Stimulated activated CD4-positive, alpha-beta T cell treated with anti-CD3 and anti-CD28 coated beads, Interleukin-15, amount 100 ng/mL, for 1 hour (primary cell): ENCODE data around the gene GNG2.

Experiments
- DNase-seq, 2 donors: peaks; one replicate each; pipeline ENCODE4 v3.0.0-alpha.2; 2020; ENCODE audit warnings: low read depth in 1 of 2, low spot score in 1 of 2

GNG2 gene

DNA sequence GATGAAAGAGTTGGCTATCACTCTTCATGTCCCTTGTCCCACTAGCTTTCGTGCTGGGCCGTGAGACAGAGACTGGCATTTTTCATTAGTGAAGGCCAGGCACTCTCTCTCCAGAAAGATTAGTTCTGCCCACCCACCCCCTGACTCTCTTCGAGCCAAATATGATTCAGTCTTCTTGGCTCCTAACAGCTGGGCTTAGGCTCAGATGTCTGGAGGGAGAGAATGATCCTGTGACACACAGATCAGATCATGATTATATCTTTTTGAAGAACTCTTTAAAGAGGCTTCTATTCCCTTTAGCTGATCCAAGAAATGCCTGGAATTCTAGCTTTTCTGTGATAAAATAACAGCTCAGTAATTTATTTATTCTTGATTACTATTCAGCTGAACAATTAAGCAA is 5.2 kb upstream of the GNG2 start:
- DNase-seq: no peak

DNA sequence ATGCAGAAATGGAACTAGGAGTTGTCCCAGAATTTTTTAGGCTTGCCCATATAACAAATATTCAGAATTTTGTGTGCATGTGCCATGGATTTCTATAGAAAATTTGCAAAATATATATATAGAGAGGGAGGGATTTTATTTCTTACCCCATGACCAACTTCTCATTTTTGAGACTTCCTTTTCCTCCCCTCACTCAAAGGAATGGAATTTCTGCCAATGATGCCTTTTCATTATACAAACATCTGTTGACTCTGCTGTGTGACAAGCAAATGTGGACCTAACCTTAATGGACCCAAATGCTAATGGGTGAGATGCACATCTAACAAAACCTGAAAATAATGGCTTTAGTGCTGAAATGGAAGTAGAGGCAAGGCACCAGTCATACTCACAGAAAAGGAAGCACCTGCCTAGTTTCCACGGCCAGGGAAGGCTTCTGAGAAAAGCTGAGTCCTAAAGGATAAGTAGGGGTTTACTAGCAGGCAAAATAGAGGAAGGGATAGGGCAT is 3.6 kb upstream of the GNG2 start:
- DNase-seq: no peak

DNA sequence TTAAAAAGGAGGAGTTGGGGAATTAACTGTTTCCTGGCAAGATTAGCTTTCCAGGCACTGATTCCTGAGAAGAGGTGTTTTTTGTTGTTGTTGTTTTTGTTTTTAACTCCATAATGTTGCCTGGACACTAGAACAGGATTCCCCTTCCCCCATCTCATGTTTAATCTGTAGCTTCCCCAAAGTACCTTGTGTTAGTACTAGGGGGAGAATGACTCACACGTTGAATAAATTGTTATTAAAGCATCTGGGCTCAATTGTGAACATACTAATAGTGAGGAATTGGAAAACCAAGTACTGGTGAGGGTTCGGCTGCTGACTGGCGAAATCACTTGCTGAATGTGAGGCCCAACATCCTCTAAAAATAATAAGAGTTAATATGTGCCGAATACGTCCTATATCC is 1.3 kb upstream of the GNG2 start:
- no peak for DNase-seq

DNA sequence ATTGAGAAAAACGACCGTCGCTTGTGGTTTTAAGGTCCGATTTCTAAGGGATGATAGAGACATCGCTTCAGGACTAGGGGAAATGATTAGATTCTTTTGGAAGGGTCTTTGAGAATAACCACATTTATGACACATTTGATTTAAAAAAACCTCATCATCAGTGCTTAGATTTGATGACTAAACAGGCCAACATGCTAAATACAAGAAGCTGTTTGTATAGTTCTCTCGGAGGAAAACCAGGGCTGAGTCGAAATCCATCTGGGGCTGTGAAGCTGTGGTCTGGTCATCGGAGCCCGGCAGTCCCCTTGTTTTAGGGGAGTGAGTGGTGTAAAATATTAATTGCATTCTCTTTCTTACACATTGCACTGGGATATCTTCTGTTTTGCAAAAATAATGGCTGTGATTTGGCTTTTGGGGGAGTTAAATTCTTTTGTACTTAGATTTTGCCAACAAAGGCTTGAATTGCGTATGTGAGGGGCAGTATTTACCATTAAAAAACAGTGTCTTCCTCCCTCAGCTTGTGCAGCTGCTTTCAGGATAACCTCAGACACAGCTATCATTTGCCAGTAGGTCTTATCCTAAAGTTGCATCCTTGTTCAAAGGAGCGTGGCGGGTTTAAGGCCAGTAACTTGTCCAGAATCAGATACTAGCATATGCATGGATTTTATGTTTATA is 550 bp downstream of the GNG2 start:
- no peak for DNase-seq

DNA sequence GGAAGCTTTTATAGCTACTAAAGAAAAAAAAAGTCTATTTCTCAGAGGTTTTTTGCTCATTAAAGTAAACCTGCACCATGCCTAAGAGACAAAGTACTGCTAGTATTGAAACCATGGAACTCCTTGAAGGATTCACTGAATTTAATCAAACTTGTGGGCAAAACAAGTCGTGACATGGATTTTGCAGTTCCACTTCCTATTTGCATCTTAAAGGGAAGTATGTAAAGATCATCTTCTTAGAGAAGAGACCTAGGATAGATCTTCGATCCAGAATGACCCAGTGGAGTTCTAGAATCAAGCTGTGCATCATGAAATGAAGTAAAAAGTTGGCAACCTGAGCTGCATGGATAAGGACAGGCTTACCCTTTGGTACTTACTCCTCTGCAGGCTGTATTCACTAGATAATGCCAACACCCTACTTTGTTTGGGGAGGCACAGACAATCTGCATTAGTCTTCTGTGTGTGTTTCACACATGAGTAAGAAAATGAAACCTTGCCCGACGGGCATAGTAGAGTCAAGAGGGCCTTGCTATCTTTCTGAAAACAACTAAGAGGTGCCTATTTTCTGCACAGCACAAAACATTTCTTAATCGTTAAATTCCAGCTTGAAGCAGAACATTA is 1.9 kb downstream of the GNG2 start:
- no peak for DNase-seq

DNA sequence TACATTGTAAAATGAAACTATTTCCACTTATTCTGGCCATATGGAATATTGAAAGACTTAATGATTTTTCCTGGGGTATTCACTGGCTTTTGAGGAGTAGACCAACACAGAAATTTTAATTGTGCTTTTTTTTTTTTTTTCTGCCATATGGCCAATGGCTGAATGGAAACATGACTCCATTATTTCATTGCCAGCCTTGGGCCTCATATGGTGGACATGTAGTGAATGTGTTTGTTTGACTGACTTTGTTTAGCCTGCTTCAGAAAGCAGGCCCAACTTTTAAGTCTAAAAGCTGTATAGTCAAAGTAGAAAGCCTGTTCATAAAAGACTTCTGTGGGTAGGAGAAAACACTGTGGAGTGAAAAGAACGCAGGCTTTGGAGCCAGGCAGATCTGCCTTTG is 2.4 kb downstream of the GNG2 start:
- DNase-seq: no peak

DNA sequence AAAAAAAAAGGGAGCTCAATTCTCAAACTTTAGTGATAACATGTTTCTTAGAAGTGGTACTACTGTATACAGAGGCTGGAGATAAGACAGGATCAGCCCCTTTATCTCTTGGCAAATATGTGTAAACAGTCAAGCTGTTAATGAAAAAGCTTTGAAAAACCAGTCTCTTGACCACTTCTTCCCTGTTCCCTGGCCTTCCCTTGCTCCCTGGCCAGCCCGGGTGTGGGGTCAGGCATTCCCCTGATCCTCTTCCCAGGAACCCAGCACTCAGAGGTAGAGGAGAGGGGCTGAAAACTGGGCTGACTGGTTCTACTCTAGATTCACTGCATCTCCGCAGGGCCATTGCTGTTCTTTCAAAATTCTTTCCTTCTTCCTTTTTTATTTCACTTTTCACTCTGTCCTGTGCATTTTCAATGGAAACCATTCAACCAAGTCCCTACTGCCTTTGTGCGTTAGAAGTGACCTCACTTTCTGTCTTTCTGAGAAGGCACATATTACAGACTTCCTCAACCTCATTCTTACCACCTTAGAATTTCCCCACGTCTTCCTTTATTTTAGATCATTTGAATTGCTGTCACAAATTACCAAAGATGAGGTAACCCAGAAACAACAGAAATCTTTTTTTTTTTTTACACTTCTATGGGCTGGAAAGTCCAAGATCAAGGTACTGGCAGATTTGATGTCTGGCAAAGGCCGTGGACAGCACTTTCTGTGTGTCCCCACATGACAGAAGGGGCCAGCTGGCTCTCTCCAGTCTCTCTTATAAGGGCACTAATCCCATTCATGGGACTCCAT is 5.7 kb downstream of the GNG2 start:
- DNase-seq: no peak

DNA sequence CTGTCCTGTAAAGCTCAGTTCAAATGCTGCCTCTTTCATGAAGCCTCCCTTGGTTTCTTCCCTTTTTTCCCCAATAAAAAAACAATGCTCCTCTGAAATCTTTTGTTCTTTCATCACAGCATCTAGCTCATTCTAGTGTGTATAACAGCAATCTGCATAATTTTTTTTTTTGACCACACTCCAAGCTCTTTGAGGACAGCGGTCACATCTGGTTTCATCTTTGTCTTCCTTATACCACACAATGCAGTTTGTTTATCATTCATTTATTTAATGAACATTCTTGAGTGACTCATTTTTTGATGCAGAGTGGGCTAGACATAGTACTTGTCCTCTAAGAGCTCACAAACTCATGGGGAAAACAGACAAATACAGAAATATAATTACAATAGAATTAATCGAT is 7.3 kb downstream of the GNG2 start:
- no peak for DNase-seq

DNA sequence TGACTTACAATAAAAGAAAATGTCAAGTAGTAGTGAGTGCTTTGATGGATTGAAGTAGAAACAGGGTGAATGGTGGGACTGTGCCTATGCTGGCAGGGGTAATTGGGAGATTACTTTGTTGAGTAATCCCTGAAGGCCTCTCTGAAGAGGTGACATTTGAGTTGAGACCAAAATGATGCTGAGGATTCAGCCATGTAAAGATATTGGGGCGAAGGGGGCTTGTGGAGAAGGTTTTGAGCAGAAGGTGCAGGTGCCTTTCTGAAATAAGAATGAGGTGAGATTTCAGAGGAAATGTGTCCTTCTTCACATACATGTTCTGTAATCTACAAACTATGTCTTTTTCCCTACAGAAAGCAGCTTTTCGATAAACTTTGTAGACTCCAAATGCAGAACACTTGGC is 8.0 kb downstream of the GNG2 start:
- no peak for DNase-seq

DNA sequence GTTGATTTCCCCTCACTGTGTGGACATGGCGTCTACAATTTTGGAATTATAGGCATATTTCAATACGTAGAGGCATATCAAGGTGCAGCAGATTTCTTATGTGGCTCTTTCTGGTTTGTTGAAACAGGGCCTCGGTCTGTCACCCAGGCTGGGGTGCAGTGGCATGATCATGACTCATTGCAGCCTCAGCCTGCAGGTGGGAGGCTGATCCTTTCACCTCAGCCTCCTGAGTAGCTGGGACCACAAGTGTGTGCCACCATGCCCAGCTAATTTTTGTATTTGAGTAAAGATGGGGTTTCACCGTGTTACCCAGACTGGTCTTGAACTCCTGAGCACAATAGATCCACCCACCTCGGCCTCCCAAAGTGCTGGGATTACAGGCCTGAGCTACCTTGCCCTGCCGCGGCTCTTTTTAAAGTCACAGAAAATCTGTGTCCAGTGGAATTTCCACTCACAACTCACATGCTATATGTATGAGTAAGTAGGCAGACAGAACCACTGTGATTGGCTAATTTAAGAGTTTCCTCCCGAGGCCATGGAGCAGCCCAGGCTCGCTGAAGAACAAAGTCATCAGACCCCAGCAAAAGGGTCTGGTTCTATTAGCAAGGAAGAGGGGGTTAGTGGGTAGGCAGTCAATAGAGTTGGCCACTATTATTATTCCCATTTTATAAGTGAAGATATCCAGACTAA is 9.1 kb downstream of the GNG2 start:
- DNase-seq: peak; percentile 22 to 31

DNA sequence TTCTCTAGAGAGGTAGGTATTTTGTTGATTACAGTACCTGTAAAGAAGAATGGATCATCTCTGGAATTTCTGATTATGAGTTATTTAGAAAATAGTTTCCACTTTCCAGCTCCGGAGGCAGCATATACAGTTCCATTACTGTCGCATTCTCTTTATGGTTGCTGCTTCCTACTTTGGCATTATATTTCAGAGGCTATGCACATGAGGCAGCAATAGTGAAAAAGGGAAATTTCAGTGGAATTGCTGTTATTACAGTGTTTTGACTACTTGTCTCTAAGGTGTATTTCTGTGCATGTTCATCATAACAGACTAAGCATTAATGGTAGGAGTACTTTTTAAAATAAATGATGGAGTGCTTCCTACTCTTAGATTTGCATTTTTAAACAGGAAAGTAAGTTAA is 10.2 kb downstream of the GNG2 start:
- no peak for DNase-seq

DNA sequence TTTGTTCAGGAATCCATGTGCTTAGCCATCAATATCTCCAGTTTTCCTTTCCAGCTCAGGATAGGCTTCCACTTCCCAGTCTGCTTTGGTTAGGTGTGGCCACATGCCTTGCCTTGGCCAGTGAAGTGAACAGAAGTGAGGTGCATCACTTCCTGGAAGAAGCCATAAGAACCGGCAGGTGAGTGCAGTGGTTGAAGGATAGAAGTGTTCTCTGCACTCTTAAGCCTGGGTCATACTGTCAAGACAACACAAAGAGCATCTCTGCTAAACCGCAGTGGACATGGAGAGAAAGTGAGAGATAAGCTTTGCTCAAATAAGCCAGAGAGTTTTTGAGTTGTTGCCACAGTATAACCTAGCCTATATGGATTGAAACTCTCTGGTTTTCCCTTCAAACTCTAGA is 11.4 kb downstream of the GNG2 start:
- no peak for DNase-seq

DNA sequence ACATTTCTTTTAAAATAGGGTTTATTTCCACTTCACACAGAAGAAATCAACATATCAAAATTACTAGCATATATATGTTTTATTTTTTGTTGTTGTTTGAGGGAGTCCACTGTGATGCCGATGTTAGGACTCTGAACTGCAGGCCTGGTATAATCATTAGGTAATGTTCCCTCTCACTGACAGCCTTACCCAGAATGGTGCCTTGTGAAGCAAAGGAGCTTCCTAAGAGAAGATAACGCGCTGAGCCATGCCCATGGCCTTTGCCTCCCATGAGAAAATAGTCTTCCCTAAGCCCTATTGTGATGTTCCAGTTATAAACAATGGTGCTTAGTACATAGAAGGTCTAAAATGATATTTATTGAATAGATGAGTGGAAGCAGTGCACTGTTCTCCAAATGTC is 12.0 kb downstream of the GNG2 start:
- DNase-seq: no peak

DNA sequence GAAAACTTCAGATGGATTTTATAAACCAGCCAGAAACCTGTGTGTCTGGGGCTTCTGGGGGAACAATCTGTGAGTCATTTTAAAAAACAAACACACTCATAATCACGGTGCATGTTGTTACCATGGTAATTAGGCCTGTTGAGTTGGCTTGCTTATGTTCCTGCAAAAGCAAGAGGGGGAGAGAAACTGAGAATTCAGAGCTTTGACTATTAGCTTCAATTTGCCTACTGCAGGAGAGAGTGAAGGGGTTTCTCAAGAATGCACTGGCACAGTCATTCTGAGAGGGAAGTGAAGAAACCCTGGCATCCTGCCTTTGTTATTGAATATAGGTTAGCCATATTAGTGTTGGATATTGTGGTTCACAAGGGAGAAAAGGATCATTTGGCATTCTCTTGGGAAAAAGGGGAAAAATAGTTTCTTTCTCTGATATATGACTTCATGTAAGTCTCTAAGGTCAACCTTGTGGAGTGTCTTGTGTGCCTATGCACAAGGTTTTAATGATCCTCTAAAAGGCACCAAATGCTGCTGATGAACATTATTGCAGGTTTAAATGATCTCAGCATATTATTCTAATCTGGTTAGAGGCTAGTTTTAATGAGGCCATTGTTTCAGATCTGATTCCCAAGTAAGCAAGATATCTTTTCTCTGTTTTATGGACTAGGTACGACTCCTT is 12.9 kb downstream of the GNG2 start:
- DNase-seq: no peak

DNA sequence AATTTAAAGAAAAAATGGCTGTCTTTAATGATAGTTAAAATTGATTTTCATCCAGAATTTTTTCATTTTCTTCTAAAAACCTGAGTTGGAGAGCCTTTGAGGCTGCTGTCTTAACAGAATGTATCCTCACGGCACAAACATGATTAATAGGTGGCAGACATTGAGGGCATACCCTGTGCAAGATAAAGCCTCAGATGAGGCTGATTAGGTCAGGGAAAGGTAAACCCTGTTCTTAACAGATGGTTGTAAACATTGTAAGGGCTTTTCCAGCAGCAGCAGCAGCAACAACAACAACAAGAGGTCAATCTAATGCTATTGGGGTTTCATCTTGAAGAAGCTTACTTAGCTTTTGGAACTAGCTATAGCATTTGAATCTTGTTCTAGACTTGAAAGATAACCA is 17.4 kb downstream of the GNG2 start:
- no peak for DNase-seq

DNA sequence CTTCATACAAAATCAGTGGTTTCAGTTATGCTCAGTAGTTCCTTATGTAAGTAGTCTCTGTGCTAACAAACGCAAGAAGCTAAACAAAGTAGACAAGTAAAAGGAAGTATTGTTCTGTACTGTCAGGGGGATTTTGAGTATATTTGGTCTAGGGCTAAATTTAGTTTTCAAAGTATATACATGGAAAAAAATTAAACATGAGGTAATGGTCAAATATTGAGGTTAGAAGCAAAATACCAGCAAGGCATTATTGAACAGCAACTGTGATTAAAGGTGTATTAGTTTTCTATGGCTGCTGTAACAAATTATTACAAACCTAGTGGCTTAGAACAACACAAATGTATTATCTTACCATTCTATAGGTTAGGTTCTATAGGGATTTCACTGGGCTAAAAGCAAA is 18.8 kb downstream of the GNG2 start:
- DNase-seq: no peak

DNA sequence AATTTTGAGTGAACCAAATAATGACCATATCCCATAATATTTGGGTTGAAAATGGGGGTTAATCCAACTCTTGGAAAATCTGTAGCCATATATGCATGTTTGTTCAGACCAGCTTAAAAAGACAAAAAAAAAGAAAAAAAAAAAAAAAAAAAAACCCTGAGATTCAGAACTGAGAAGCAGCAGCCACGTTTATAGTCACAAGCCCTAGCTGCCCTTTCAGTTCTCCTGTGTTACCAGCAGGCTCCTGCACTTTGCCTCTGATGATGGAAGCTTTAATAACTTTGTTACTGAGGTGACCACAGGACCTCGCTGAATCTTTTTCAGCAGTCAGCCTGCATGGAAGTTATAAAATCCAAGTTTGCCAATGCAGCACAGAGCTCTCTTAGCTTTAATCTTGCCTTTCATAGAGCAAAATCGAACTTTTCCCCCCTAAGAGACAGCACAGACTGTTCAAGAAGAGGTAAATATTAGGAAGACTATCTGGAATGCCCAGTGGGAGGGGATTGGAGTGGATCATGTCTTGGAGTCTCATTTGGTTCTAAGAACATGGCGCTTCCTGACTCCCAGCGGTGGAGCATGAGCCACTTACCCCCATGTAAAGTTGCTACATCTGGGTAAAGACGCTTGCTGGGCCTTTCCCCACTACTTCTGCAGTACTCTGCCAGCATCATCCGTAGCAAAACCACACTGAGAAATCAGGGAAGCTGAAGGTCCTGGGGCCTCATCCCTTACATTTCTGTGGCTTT is 20.6 kb downstream of the GNG2 start:
- no peak for DNase-seq

DNA sequence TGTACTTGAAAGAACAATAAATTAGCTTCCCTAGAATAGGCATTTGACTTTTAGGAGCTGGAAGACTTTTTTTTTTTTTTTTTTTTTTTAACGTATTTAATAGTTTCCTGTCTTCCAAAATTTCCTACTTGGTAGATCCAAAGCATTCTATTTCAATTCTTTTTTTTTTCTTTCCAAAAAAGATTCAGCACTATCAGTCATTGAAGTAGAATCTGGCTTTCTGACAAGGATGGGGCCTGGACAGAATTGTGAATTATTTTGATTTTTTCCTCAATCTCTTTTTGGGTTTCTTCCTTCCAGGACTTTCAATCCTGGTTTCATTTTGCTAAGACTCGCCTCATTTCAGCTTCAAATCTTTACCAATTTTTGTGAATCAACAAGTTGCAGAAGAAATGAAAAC is 21.2 kb downstream of the GNG2 start:
- no peak for DNase-seq

DNA sequence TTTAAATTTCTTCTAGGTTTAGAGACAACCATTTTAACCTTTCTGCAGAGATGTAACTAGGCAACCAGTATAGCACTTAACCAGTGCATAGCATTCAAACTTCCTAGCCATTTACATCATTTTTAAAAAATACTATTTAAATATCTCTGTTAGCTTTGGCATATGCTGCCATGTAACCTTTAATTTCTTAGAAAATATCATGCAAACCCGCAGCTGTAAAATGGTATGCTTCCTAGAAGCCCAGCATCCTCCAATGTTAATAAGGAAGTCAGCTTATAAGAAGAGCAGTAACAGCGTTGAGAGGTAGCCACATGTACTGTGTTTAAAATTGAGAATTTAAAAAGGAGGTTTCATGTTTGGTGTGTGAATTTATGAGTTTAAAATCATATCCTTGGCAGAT is 22.8 kb downstream of the GNG2 start:
- DNase-seq: no peak

DNA sequence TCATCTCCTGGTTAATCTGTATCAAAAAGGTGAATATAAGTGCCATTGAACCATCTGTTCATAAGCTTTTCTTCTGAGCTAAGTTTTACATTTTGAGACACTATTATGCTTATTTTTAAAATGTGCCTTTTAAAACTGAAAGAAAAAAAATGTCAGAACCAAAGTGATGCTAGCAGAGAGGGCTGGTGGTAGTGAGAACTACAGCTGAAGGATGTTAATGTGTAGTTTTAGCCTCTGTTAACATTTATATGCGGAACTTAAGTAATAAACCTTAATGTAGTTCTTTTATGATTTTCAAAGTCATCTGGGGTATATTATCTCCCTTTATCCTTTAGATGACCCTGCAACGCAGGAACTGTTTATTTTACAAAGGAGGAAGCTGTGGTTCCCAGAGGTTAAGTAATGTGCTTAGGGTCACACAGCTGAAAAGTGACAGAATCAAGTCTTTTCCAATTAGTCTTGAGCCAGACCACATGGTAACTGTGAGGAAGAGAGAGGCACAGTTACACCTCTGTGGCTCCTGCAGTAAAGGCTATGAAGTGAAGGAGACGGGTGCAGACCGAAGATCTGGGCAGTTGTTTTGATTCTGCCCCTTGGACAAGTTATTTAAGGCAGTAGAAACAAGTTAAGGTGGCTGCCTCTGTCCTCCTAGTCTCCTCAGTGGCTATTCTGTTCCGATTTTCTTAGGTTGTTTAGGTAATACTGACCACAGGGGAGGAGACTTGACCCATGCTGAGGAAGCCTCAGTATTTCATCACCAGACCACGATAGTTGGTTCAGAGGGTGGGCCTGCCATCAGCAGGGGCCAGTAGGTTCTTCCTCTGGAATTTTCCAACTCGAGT is 23.9 kb downstream of the GNG2 start:
- no peak for DNase-seq
